ENCODE data around the gene GSE1. TPM values are rescaled to one million over a fixed set of nuclear protein-coding genes. Genes with fewer than 3 reads are reported as not detected.

GSE1 gene
- total RNA-seq: 29.4 and 65.5 TPM in 2 replicates

DNA sequence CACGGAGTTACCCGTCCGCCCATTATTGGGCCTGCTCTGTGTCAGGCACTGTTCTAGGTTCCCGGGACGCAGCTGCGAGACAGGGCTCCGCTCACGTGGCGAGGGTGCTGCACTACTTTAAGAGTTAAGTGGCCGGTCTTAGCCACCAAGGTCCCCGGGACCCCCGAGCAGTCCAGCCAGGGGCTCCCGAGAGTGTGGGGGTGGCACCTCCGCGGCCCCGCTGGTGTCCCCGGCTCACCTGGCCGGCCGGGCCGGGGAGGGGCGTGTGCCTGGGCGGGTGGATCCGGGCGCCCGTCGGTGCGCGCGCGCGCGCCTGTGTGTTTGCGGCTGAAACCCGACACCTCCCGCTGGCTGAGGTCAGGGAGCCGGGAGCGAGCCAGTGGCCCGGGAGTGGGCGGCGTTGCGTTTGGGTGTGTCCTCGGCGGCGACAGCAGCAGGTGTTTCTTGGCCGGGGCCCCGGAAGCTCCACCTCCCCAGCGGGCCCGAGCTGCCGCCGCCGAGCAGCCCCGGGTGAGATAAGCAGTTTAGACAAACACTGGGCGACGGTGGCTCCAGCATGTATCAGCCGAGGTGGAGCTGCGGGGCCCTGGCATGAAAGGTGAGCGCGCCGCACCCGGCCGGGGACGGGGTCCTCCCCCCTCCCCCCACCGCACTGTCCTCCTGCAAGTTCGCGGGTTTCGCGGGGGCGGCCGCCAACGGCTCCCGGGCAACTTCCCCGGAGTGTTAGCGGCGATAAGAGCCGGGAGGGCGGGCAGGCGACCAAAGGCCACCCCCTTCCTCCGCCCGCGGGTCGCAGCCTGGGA is at the start of gene GSE1:
Gene GSE1, plus strand, starts transcription at position 522 of the 803 bp plus-strand sequence. Its CDS starts 70 bp downstream, at position 592.

DNA sequence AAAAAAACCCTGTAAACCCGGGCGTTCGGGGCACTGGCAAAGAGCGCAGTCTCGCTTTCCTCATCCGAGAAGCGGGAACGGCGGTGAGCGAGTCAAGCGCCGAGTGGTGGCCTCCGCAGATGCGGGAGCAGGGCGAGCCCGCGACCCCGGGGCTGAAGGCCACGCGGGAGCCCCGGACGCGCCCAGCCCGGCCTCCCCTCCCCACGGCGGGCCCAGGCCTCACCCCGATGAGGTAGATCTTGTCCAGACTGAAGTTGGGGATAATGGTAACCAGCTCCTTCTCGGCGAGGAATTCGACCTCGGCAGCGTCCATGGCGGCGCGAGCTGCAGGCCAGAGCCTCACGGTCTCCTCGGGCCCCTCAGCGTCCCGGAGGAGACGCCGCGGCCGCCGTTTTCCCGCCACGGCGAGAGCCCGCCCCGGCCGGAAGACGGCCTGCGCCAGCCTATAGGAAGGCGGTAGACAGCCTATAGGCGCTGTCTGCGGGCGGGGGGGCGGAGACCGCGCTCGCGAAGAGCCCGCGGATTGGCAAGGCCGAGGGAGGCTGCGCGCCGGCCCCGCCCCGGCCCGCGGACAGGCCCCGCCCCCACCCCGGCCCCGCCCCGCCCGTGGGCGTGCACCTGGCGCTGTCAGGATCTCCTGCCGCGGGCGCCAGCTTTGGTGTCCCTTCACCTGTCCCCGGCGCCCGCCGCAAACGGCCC is 75.6 kb downstream of the GSE1 start, which contains the start of gene GINS2:
Gene GINS2, minus strand, starts transcription at position 369 of the 699 bp plus-strand sequence. Its CDS starts 56 bp downstream, at position 313.

Other genes with a start within 250 kb of the GSE1 start
- 1.5 and 11.1 TPM in 2 replicates for gene GINS2, start 75.6 kb downstream of the GSE1 start, total RNA-seq
- 5.7 and 7.3 TPM in 2 replicates for gene C16orf74, start 137.8 kb downstream of the GSE1 start, total RNA-seq
- gene EMC8, start 186.2 kb downstream of the GSE1 start, total RNA-seq: 24.7 and 35.9 TPM in 2 replicates
- gene COX4I1, start 186.4 kb downstream of the GSE1 start, total RNA-seq: 399 and 413 TPM in 2 replicates

All from smooth muscle cell of trachea (primary cell).